Ishikawa (cell line): ENCODE measurements around the gene DDR2.

Experiments
- TF ChIP-seq, protein P1 (sequence below): IDR thresholded peaks from 2 replicates; pipeline ENCODE4 v1.6.1; 2012; ENCODE audit warnings: low read depth, mild to moderate bottlenecking
- TF ChIP-seq, protein P2 (sequence below): IDR thresholded peaks from 2 replicates; pipeline ENCODE4 v1.6.1; 2012

DNA sequence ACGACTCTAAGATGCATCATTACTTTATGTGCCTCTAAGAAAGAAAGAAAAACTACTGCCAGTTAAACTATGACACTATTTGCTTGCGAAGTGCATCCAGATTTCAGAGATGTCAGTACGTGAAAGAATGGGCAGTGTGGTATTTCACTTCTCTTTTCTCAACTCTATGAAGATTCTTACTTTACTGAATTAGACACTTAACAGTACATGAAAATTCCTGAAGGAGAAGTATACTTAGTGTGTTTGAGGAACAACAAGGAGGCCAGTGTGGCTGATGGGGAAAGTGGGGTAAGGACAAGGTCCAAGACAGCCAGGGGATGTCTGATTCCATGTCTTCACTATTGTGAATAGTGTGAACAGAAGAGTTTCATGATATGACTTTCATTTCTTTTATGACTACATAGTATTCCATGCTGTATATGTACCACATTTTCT lies 104.4 kb downstream of the DDR2 start:
- TF ChIP-seq, protein P1, sequence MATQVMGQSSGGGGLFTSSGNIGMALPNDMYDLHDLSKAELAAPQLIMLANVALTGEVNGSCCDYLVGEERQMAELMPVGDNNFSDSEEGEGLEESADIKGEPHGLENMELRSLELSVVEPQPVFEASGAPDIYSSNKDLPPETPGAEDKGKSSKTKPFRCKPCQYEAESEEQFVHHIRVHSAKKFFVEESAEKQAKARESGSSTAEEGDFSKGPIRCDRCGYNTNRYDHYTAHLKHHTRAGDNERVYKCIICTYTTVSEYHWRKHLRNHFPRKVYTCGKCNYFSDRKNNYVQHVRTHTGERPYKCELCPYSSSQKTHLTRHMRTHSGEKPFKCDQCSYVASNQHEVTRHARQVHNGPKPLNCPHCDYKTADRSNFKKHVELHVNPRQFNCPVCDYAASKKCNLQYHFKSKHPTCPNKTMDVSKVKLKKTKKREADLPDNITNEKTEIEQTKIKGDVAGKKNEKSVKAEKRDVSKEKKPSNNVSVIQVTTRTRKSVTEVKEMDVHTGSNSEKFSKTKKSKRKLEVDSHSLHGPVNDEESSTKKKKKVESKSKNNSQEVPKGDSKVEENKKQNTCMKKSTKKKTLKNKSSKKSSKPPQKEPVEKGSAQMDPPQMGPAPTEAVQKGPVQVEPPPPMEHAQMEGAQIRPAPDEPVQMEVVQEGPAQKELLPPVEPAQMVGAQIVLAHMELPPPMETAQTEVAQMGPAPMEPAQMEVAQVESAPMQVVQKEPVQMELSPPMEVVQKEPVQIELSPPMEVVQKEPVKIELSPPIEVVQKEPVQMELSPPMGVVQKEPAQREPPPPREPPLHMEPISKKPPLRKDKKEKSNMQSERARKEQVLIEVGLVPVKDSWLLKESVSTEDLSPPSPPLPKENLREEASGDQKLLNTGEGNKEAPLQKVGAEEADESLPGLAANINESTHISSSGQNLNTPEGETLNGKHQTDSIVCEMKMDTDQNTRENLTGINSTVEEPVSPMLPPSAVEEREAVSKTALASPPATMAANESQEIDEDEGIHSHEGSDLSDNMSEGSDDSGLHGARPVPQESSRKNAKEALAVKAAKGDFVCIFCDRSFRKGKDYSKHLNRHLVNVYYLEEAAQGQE, result no peak
- TF ChIP-seq, protein P2, sequence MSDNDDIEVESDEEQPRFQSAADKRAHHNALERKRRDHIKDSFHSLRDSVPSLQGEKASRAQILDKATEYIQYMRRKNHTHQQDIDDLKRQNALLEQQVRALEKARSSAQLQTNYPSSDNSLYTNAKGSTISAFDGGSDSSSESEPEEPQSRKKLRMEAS, result no peak
